HEK293T (cell line): Measurements from ENCODE around the gene S100A13.
"Not testable (repeated sequence)": the region's sequence is repeated elsewhere in the genome, so short reads cannot be mapped to it uniquely, and the experiment has no call there.

ENCODE experiments used
- CTCF ChIA-PET: fragments of 350-600 bp; formaldehyde crosslinking; extraction: SDS; loops from one replicate; lab custom pipeline; 2021; ENCODE audit warnings: antibody characterized with exemption, inconsistent platforms; lab: Yijun Ruan, JAX
- POLR2A ChIA-PET: fragments of 350-600 bp; formaldehyde crosslinking; extraction: SDS; loops from one replicate; lab custom pipeline; 2020; ENCODE audit warnings: antibody characterized with exemption, inconsistent platforms; lab: Yijun Ruan, JAX
- DNase-seq: peaks from one replicate; pipeline ENCODE4 v3.0.0; 2012; ENCODE audit warnings: mixed read lengths; ENCODE audit errors: extremely low spot score
- ARNT ChIP-seq: fragments of 450-650 bp; IDR thresholded peaks from 2 replicates; pipeline ENCODE4 v1.6.1; 2017; ENCODE audit warnings: mild to moderate bottlenecking
- BHLHE40 ChIP-seq: fragments of 450-650 bp; IDR thresholded peaks from 2 replicates; pipeline ENCODE4 v1.6.1; 2016; ENCODE audit warnings: mild to moderate bottlenecking, moderate library complexity, borderline replicate concordance
- CTBP1 ChIP-seq: fragments of 450-650 bp; IDR thresholded peaks from 2 replicates; pipeline ENCODE4 v1.6.1; 2016; ENCODE audit warnings: borderline replicate concordance
- ELF4 ChIP-seq: fragments of 450-650 bp; IDR thresholded peaks from 2 replicates; pipeline ENCODE4 v1.6.1; 2017; ENCODE audit warnings: antibody characterized with exemption
- FOXA1 ChIP-seq: fragments of 450-650 bp; IDR thresholded peaks from 2 replicates; pipeline ENCODE4 v1.6.1; 2016; ENCODE audit warnings: mild to moderate bottlenecking
- FOXK2 ChIP-seq: fragments of 450-650 bp; IDR thresholded peaks from 2 replicates; pipeline ENCODE4 v1.6.1; 2016; ENCODE audit warnings: mild to moderate bottlenecking
- FOXM1 ChIP-seq: fragments of 450-650 bp; IDR thresholded peaks from 2 replicates; pipeline ENCODE4 v1.6.1; 2017; ENCODE audit warnings: mild to moderate bottlenecking, borderline replicate concordance
- HDGF ChIP-seq: fragments of 450-650 bp; IDR thresholded peaks from 2 replicates; pipeline ENCODE4 v1.6.1; 2017; ENCODE audit warnings: antibody characterized with exemption, borderline replicate concordance
- L3MBTL2 ChIP-seq: fragments of 450-650 bp; conservative IDR thresholded peaks from 2 replicates; pipeline ENCODE4 v1.6.1; 2016; ENCODE audit warnings: mild to moderate bottlenecking
- LEF1 ChIP-seq: fragments of 450-650 bp; IDR thresholded peaks from 2 replicates; pipeline ENCODE4 v1.6.1; 2017; ENCODE audit warnings: mild to moderate bottlenecking, borderline replicate concordance
- NFRKB ChIP-seq: fragments of 450-650 bp; IDR thresholded peaks from 2 replicates; pipeline ENCODE4 v1.6.1; 2016; ENCODE audit warnings: mild to moderate bottlenecking, moderate library complexity
- SP1 ChIP-seq: fragments of 450-650 bp; IDR thresholded peaks from 2 replicates; pipeline ENCODE4 v1.6.1; 2017
- SUZ12 ChIP-seq: fragments of 450-650 bp; IDR thresholded peaks from 2 replicates; pipeline ENCODE4 v1.6.1; 2016; ENCODE audit warnings: mild to moderate bottlenecking
- TARDBP ChIP-seq: fragments of 450-650 bp; IDR thresholded peaks from 2 replicates; pipeline ENCODE4 v1.6.1; 2016
- ZNF384 ChIP-seq: fragments of 450-650 bp; IDR thresholded peaks from 2 replicates; pipeline ENCODE4 v1.6.1; 2016
- TF ChIP-seq, protein P1 (sequence below): fragments of 450-650 bp; IDR thresholded peaks from 2 replicates; pipeline ENCODE4 v1.6.1; 2016

The S100A13 gene

DNA sequence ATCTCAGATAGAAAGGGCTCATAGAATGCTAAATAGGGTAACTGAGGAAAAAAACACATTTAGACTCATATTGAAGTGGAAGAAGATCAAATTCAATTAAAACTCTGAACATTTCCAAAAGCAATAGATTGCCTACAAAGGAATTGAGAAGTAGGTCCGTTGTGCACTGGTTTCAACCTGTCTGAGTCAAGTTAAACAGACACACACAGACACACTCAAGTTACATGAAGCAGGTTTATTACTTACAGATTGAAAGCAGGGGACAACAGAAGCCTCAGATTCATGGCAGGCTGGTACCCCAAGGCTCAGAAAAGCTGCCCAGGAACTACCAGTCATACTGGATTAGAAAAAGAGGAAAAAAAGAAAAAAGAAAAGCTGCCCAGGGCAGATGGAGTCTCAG, 41.0 kb downstream of the S100A13 start:
- ChIA-PET CTCF (interaction anchor here (0.5 to 2.2 kb wide), 2 partner anchors 42 to 68 kb away, joined by 4 to 9 read pairs; partner anchors contain the start of genes S100A1 and S100A13), POLR2A (interaction anchor here (1.2 to 4.1 kb wide), 3 partner anchors 41 to 48 kb away, joined by 4 to 17 read pairs (median 5); partner anchors contain the start of genes CHTOP, S100A1 and S100A13)
- DNase-seq: no peak
- no peak for TF ChIP-seq FOXK2
- TF ChIP-seq L3MBTL2: no peak
- TF ChIP-seq TARDBP: no peak
- TF ChIP-seq FOXA1: no peak
- TF ChIP-seq ARNT: no peak
- no peak for TF ChIP-seq SP1
- TF ChIP-seq ELF4: no peak
- TF ChIP-seq NFRKB: no peak
- no peak for TF ChIP-seq FOXM1
- no peak for TF ChIP-seq CTBP1
- no peak for TF ChIP-seq SUZ12
- TF ChIP-seq, protein P1, sequence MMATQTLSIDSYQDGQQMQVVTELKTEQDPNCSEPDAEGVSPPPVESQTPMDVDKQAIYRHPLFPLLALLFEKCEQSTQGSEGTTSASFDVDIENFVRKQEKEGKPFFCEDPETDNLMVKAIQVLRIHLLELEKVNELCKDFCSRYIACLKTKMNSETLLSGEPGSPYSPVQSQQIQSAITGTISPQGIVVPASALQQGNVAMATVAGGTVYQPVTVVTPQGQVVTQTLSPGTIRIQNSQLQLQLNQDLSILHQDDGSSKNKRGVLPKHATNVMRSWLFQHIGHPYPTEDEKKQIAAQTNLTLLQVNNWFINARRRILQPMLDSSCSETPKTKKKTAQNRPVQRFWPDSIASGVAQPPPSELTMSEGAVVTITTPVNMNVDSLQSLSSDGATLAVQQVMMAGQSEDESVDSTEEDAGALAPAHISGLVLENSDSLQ: no peak

DNA sequence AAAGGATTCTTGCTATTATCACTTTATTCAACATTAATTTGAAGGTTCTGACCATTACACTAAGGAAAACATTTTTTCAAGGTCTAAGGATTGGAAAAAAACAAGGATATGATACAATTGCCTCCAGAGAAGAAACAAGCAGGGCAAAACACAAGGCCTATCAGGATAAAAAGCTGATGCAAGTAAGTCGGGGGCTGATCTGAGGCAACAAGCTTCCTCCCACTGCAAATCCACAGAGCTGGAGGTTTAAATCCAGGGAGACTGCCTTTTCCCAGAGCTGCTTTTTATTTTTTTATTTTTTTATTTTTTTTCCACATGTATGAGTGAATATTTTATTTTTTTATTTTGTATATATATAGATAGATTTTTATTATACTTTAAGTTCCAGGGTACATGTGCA, 42.3 kb downstream of the S100A13 start:
- POLR2A ChIA-PET: interaction anchor here (1.0 to 4.1 kb wide), 3 partner anchors 42 to 50 kb away, joined by 4 to 17 read pairs (median 5); partner anchors contain the start of genes CHTOP, S100A1 and S100A13
- CTCF ChIA-PET: interaction anchor here (0.7 to 2.2 kb wide), 5 partner anchors 15 to 52 kb away, joined by 4 to 9 read pairs (median 6); partner anchors contain the start of genes CHTOP, S100A1 and S100A13
- TF ChIP-seq BHLHE40 (no peak), LEF1 (no peak), ARNT (no peak), ZNF384 (no peak), SP1 (no peak), ELF4 (no peak), NFRKB (no peak), HDGF (no peak), TARDBP (no peak), FOXK2 (no peak), CTBP1 (no peak), FOXA1 (no peak), SUZ12 (no peak), L3MBTL2 (no peak), FOXM1 (no peak)
- TF ChIP-seq, protein P1: no peak
- no peak for DNase-seq

DNA sequence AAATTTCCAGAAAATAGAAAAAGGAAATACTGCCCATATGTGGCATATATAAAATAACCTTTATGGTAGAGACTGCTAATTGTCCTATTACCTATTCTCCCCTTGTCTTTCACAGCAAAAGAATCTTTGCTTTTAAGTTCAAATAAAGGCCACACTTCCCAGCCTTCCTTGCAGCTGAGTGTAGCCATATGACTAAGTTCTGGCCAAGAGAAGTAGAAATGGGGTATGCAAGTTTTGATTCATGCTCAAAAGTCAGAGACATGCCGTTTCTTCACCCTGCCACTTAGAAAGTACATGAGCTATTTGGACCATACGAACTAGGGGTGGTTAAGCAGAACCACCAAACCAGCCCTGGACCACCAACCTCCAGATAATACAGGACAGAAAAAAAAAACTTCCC, 43.3 kb downstream of the S100A13 start:
- ChIA-PET CTCF (interaction anchor here (0.8 to 1.5 kb wide), 3 partner anchors 44 to 51 kb away, joined by 4 to 6 read pairs (median 4); partner anchors contain the start of gene CHTOP), POLR2A (interaction anchor here (1.0 to 4.1 kb wide), 2 partner anchors 43 to 50 kb away, joined by 4 to 17 read pairs; partner anchors contain the start of genes CHTOP, S100A1 and S100A13)
- TF ChIP-seq TARDBP (no peak), SP1 (no peak), BHLHE40 (no peak), FOXM1 (no peak), FOXA1 (no peak), ELF4 (no peak), SUZ12 (no peak)
- DNase-seq: no peak

DNA sequence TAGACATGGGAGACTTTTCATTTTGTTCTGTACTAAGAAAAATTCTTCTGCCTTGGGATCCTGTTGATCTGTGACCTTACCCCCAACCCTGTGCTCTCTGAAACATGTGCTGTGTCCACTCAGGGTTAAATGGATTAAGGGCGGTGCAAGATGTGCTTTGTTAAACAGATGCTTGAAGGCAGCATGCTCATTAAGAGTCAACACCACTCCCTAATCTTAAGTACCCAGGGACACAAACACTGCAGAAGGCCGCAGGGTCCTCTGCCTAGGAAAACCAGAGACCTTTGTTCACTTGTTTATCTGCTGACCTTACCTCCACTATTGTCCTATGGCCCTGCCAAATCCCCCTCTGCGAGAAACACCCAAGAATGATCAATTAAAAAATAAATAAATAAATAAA, 43.8 kb downstream of the S100A13 start:
- POLR2A ChIA-PET: interaction anchor here (4.1 kb wide), 1 partner anchor 44 kb away, joined by 17 read pairs; the partner anchor contains the start of genes S100A1 and S100A13
- DNase-seq, CTCF ChIA-PET: not testable (repeated sequence)

DNA sequence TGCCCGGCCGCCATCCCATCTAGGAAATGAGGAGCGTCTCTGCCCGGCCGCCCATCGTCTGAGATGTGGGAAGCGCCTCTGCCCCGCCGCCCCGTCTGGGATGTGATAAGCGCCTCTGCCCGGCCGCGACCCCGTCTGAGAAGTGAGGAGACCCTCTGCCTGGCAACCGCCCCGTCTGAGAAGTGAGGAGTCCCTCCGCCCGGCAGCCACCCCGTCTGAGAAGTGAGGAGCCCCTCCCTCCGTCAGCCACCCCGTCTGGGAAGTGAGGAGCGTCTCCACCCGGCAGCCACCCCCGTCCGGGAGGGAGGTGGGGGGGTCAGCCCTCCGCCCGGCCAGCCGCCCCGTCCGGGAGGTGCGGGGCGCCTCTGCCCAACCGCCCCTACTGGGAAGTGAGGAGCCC, 44.5 kb downstream of the S100A13 start:
- CTCF ChIA-PET, DNase-seq, POLR2A ChIA-PET: not testable (repeated sequence)

DNA sequence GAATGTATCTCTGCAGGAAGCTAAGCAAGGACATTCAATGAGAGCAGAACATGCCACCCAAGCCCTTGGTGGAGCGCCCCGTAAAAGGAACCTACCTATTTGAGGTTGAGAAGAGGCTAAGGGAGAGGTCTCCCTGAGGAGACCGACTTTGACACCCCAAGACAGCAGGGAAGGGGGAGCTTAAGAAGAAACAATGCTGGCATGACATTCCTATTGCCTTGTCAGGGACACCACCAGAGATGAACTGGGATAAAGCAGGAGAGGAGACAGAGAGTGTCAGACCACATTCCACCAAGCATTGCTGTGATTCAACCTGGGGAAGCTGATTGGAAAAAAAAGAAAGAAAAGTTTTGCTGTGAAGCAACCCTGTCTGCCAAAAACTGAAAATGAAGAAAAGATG, 48.4 kb downstream of the S100A13 start:
- TF ChIP-seq ARNT (no peak), HDGF (no peak), SUZ12 (no peak), NFRKB (no peak), FOXK2 (no peak)
- DNase-seq: no peak
- ChIA-PET POLR2A (interaction anchor here (3.9 kb wide), 1 partner anchor 55 kb away, joined by 20 read pairs; the partner anchor contains the start of gene CHTOP), CTCF (interaction anchor here (2.7 kb wide), 1 partner anchor 46 kb away, joined by 11 read pairs; no protein-coding TSS in a partner anchor)

DNA sequence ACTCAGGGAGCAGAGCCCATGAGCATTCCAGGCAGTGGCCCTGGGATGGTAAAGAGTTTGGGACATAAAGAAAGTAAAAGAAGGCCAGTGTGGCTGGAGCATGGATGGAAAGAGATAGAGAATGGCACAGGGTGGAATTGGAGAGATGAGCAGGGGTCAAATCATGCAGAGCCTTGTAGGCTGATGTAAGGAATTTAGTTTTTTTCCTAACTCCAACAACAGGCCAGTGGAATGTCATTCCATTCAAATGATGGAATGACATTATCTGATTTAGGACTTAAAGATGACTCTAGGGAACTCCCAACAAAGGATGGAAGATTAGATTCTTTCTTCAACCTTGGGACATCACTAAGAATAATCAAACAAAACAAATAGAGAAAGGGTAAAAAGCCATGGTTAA, 48.8 kb downstream of the S100A13 start:
- ChIA-PET CTCF (interaction anchor here (1.8 to 2.7 kb wide), 2 partner anchors 10 to 46 kb away, joined by 8 to 11 read pairs; no protein-coding TSS in a partner anchor), POLR2A (interaction anchor here (0.9 to 3.9 kb wide), 3 partner anchors 34 to 56 kb away, joined by 3 to 20 read pairs (median 15); partner anchors contain the start of genes CHTOP and S100A13)
- DNase-seq: no peak
- TF ChIP-seq CTBP1 (no peak), L3MBTL2 (no peak), HDGF (no peak), BHLHE40 (no peak), FOXK2 (no peak), FOXA1 (no peak), FOXM1 (no peak), LEF1 (no peak)
